ENCODE results near the gene TAF4. TPM values are rescaled to one million over a fixed set of nuclear protein-coding genes. Genes with fewer than 3 reads are reported as not detected.
A peak's percentile ranks its signal among the peaks of the same experiment; 100 is the strongest.

The TAF4 gene
- total RNA-seq, 2 donors from 2014 or later = 25.5 to 39.9 TPM

- Histone ChIP-seq H3K27ac (ENCODE audit: low read depth, low read length) (peak overlapping the region; percentile 89), H3K9me3 (ENCODE audit: control insufficient read depth, low read length) (no peaks in the 10 kb centered on the region), H3K27me3 (ENCODE audit: control insufficient read depth, insufficient read depth, low read length, poor library complexity, severe bottlenecking) (no peaks in the 10 kb centered on the region), H3K36me3 (ENCODE audit: control insufficient read depth, insufficient read depth, low read length) (peaks cover 17% of the 10 kb centered on the region), H3K4me1 (ENCODE audit: control insufficient read depth, insufficient read depth, low read length) (peaks cover 22% of the 10 kb centered on the region), H3K4me3 (ENCODE audit: low read length) (peak overlapping the region; percentile 83), H3K9ac (ENCODE audit: extremely low read depth, low read length, poor library complexity, severe bottlenecking) (peak overlapping the region; percentile 72)
- Mint-ChIP-seq H3K27me3 (ENCODE audit: insufficient read depth) (peaks cover 9% of the 10 kb centered on the region), H3K27ac (peak overlapping the region; percentile 95), H3K9me3 (peaks cover 2% of the 10 kb centered on the region), H3K4me1 (peaks cover 28% of the 10 kb centered on the region), H3K4me3 (peak overlapping the region; percentile 71), H3K36me3 (ENCODE audit: low read depth) (peaks cover 3% of the 10 kb centered on the region)
- no peak for TF ChIP-seq CTCF (conservative IDR thresholded peaks at IDR 0.05)
- DNase-seq = peak; percentile 72
- WGBS, 2 experiments (ENCODE audit: insufficient coverage in 1 of 2, insufficient read length in 1 of 2) = 28 to 40% methylated on average over 15 of the region's 15 CpGs
These were observed 1.3 kb upstream of the TAF4 start for GRCh38 chr20:62066983-62067433.

GRCh38 chr20:62066339-62066982 lies 780 bp upstream of the TAF4 start:
- peak overlapping the region; percentile 89 for H3K27ac ChIP-seq (ENCODE audit: low read depth, low read length)
- TF ChIP-seq CTCF (conservative IDR thresholded peaks at IDR 0.05) = no peak
- Mint-ChIP-seq H3K4me1 (peaks cover 28% of the 10 kb centered on the region), H3K27ac (peak overlapping the region; percentile 95), H3K36me3 (ENCODE audit: low read depth) (peaks cover 3% of the 10 kb centered on the region), H3K4me3 (peak overlapping the region; percentile 71), H3K27me3 (ENCODE audit: insufficient read depth) (peaks cover 7% of the 10 kb centered on the region), H3K9me3 (peaks cover 2% of the 10 kb centered on the region)
- H3K9me3 ChIP-seq (ENCODE audit: control insufficient read depth, low read length) = no peaks in the 10 kb centered on the region
- H3K27me3 ChIP-seq (ENCODE audit: control insufficient read depth, insufficient read depth, low read length, poor library complexity, severe bottlenecking) = no peaks in the 10 kb centered on the region
- peak overlapping the region; percentile 72 for H3K9ac ChIP-seq (ENCODE audit: extremely low read depth, low read length, poor library complexity, severe bottlenecking)
- WGBS, 2 experiments (ENCODE audit: insufficient coverage in 1 of 2, insufficient read length in 1 of 2) = 1 to 3% methylated on average over 9 to 47 of the region's 47 CpGs
- peak; percentile 89 for DNase-seq
- peaks cover 23% of the 10 kb centered on the region for H3K36me3 ChIP-seq (ENCODE audit: control insufficient read depth, insufficient read depth, low read length)
- peak overlapping the region; percentile 83 for H3K4me3 ChIP-seq (ENCODE audit: low read length)
- H3K4me1 ChIP-seq (ENCODE audit: control insufficient read depth, insufficient read depth, low read length) = peaks cover 22% of the 10 kb centered on the region

- Mint-ChIP-seq H3K4me3 (peak overlapping the region; percentile 71), H3K27ac (no peak overlapping the region), H3K27me3 (ENCODE audit: insufficient read depth) (peaks cover 4% of the 10 kb centered on the region), H3K9me3 (no peaks in the 10 kb centered on the region), H3K4me1 (peaks cover 28% of the 10 kb centered on the region), H3K36me3 (ENCODE audit: low read depth) (peaks cover 3% of the 10 kb centered on the region)
- TF ChIP-seq CTCF (conservative IDR thresholded peaks at IDR 0.05) = no peak
- DNase-seq = no peak
- Histone ChIP-seq H3K4me1 (ENCODE audit: control insufficient read depth, insufficient read depth, low read length) (peaks cover 22% of the 10 kb centered on the region), H3K4me3 (ENCODE audit: low read length) (no peak overlapping the region), H3K36me3 (ENCODE audit: control insufficient read depth, insufficient read depth, low read length) (peaks cover 27% of the 10 kb centered on the region), H3K27ac (ENCODE audit: low read depth, low read length) (no peak overlapping the region), H3K27me3 (ENCODE audit: control insufficient read depth, insufficient read depth, low read length, poor library complexity, severe bottlenecking) (no peaks in the 10 kb centered on the region), H3K9me3 (ENCODE audit: control insufficient read depth, low read length) (no peaks in the 10 kb centered on the region), H3K9ac (ENCODE audit: extremely low read depth, low read length, poor library complexity, severe bottlenecking) (peak overlapping the region; percentile 15)
- 0 to 1% methylated on average over 21 to 159 of the region's 165 CpGs for WGBS, 2 experiments (ENCODE audit: insufficient coverage in 1 of 2, insufficient read length in 1 of 2)
These were observed 659 bp downstream of the TAF4 start for GRCh38 chr20:62064770-62065673.

All from endodermal cell (in vitro differentiated cells).